ENCODE results near the gene PAX5.

The PAX5 gene

GRCh38 chr9:36847781-36848673, 186.0 kb downstream of the PAX5 start:
- no peak for DNase-seq

DNA sequence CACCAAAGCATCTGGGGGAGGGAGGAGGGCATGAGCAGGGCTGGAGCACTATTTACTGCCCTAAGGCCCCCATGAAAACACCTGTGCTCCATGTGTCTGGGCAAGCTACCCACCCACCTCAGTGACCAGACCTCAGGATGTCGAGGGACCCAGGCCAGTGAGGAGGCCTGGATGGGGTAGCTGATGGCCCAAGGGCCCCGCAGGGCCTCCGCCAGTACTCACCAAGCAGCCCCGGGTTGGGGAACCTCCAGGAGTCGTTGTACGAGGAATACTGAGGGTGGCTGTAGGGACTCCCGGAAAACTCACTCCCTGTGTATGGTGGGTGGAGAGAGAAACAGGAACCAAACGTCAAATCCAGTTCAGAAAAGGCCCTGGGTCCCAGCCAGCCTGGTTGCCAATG, 187.4 kb downstream of the PAX5 start:
- DNase-seq, result no peak

GRCh38 chr9:36845844-36846243, 188.2 kb downstream of the PAX5 start:
- DNase-seq, result no peak

DNA sequence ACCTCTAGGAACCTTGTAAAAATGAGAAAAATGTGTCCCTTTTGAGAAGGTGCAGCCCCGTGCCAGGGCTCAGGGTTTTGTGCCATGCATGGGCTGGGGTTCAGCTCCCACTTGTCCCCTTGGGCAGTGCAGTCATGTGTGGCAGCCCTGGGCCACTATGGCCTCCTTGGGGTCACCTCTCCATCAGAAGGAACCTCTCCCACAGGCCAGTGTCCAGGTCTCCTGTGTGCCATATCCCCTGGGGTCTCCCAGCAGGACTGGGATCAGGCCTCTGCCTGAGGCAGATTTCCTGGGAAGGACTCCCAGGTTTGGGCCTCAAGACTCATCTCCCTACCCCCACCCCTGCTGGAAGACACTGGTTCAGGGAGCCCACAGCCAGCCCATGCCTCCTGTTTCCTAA, 189.1 kb downstream of the PAX5 start:
- no peak for DNase-seq

GRCh38 chr9:36843964-36844363, 190.1 kb downstream of the PAX5 start:
- no peak for DNase-seq

GRCh38 chr9:36842560-36843530, 191.2 kb downstream of the PAX5 start:
- no peak for DNase-seq

DNA sequence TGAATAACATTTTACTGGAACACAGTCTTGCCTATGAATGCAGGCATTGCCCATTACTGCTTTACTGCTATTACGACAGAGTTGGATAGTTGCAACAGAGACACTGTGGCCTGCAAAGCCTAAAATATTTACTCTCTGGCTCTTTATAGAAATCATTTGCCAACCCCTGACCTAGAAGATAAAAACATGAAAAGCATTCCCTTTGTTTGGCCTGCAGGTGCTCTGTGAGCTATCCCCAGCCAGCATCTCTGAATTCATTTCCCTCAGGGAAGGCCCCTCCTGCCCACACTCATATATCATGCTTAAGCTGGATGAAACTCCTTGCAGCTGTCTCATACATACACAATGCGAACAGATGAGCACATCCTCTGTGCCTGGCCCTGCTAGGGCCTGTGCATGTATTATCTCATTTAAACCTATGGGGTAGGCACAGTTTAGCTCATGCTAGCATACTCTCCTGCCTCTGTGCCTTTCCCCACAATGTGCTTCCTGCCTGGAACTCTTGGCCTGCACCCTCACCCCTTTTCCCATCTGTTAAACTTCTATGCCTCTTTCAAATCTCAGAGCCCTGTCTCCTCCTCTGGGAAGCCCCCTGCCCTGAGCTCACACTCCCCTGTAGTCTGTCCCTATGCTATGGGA, 193.1 kb downstream of the PAX5 start:
- DNase-seq, result no peak

DNA sequence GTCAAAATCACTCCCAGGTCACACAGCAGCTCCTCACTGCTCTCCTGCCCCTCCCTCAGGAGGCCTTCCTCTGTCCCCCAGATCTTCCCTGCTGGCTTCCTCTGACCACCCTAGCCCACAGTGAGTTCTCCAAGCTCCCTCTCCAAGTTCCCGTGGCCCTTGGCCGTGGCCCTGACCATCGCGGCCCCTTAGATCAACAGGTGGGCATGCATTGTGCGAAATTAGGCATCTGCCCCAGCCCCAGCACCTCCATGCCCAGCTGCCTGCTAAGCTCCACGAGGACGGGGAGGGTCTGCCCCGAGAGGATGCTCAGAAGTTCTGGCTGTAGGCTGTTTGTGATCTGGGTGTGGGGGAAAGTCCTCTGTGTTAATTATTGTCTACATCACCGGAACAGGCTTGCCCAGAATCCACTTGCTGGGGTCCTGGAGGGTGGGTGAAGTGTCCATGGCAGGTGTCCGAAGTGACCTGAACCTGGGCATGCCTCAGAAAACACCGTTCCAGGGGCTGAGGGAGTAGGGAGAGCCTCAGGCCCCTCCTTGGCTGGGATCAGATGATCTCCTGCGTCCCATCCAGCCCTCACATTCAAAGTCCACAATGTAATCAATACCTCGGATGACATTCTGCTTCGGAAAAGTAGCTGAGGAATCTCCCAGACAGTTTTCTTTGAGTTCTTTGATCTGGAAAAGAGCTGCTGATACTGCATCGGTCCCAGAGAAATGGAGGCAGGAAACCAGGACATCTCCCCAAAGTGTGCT, 194.8 kb downstream of the PAX5 start:
- DNase-seq, result no peak

DNA sequence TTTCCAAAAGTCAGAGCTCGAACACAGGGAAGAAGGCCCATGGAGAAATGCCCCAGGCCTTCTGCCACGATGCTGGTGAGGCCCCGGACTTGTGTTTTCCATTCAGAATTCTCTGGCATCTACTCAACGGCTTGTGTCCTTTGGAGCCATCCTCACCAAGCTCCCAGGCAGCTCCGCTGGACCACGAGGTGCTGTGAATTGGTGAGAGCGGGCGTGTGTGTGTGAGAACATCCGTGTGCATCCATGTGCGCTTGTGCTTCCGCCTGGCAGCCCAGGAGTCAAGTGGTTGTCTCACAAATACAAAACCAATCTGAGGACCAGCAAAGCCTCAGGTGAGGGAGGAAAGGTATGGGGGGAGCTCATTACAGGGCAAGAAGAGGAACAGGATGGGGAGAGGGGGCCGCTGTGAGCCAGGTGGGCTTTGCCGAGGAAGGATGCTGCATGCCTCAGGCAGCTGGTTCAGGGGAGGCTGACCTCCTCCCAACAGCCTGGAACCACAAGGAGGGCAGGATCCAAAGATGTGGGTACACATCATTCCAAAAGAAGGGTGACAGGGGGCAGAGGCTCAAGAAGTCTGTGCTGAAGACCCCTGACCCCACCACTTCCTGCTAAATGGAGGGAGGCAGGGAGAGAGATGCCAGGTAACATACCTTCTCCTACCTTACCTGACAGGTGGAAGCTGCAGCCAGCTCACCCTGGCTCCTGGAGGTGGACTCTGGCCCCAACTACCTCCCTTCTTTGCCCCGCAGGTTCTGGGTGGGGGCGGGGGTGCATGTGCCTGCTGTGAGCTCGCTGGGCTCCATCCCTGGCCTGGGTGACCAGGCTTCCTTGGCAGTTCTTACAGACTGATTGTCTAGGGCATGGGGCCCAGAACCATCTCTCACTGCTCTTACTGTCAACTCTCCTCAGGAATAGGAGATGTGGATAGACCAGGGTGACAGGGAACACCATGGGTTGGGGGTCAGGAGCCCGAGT, 196.3 kb downstream of the PAX5 start:
- no peak for DNase-seq

DNA sequence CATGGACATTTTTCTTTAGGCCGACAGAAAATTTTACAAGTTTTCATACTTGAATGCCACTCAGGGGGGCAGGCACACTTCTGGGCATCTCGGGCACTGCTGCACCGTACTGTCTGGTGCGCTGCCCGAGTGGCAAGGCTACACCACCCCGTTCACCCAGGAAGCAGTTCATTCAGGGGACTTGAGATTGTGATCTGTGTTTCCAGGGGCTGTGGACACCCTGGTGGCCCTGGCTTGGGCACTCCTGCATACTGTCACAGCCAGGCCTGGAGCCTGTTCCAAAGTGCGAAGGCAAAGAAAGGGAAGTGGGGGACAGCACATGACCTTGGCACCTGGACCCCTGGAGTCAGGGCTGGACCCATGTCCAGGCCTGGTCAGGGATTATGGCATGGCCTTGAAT, 197.6 kb downstream of the PAX5 start:
- no peak for DNase-seq

- DNase-seq, result no peak
These were observed 198.6 kb downstream of the PAX5 start for GRCh38 chr9:36835271-36835996.

DNA sequence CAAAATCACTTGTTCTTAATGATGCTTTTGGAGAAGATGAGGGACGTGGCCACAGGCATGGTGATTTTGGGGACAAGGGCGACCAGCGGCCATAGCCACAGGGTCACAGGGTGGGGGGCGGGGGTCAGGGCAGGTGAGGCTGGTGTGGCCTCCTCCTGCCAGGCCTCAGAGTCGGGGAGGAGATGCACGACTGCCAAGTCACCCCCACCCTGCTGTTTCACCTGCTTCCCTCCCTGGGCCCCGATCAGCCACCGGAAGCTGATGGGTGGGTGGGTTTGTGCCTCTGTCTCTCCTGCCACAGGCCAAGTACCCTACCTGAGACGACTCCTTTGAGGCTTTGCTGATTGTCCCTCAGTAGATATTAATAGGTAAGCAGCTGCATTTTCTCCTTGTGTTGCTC, 199.3 kb downstream of the PAX5 start:
- no peak for DNase-seq

DNA sequence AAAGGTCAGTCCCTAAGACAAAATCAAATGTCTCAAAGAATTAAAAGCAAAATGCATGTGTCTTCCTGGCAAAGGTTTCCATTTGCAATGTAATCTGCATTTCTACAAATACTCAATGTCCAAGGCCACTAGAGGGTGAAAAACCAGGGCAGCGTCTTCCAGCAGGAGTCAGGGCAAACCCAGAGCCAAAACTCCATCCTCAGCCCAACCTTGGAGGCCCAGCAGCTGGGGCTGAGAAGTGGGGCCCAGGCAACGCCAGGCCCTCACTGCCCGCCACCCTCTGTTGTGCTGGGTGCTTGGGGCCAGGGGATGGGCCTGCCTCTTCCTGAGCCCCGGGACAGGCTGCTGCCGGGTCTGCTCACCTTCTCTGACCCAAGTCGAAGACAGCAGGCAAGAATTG, 200.1 kb downstream of the PAX5 start:
- no peak for DNase-seq

- no peak for DNase-seq
These were observed 201.8 kb downstream of the PAX5 start for GRCh38 chr9:36832164-36832795.

DNA sequence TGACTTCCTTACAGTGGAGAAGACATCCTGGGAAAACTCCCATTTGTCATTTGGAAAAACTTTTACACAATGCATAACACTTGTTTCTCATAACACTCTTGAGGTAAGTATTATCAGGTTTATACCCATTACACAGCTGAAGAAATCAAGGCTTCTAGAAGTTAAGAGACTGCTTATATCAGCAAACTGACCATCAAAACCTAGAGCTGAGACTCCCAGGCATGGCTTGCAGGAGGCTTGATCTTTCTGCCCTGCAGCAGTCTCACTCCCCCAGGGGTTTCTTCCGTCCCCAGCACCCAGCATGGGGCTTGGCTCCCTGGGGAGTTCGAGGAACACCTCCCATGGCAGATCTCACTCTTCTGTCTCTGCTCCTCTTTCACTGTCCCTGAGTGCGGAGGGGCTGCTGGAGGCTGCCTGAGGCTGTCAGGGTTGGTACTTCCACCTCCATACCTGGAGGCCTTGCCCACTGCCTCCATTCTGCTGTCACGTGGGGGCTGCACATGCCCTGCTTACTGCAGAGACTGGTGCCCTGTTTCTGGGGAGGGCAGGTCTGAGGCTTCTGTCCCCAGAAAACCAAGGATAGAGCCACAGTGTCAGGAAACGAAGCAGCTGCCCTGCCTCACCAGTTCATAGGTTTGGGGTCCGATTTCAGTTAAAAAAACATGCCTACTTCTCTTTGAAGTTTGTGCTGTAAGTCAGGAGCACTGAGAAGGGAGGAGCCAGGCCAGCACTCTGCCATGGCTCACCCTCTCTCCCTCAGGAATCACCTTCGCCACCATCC, 202.5 kb downstream of the PAX5 start:
- no peak for DNase-seq

DNA sequence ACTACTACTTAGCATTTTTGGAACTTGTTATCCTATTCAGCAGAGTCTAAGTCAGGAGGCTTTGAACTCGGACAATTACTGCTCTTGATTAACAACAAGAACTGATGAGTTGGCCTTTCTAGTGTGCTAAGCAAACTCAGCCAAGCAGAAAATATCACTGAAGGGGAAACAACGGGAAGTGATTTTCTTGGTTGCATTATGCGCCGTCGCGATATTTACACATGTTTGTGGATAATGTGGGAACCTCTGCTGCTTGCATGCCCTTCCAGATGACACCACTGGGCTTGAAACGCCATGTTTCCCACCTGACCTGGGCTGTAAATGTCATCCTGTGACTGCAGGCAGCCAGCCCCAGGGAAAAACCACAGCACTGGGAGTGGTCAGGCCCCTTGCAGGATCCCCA, 205.5 kb downstream of the PAX5 start:
- DNase-seq, result no peak

DNA sequence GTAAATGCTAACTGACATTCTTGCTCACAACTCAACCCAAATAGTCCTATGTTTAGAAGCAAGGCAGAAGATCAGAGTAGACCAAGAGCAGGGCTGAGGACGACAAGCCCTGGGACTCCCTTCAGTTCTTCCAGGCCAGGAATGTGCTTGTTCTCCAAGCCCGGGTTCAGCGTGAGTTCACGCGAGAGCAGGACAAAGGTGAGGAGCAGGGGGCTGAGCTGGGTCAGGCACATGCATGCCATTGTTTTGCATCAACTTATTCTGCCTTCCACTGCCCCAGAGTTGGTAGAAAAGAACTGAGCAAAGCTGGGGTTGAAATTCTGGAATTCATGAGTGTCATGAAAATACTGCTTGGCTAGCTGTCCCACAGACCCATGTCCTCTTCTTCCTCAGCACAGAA, 206.5 kb downstream of the PAX5 start:
- no peak for DNase-seq

- DNase-seq, result no peak
These were observed 207.5 kb downstream of the PAX5 start for GRCh38 chr9:36826581-36826980.

- DNase-seq, result no peak
These were observed 208.9 kb downstream of the PAX5 start for GRCh38 chr9:36825179-36825578.

Data from amniotic stem cell (primary cell).